Body of pancreas (tissue), 4 donors: ENCODE measurements around the gene SLC38A9. TPM values are rescaled to one million over a fixed set of nuclear protein-coding genes. Genes with fewer than 3 reads are reported as not detected.

Source experiments
- ATAC-seq: fragments of 150-250 bp; one replicate; pipeline ENCODE4 v1.9.1; 2016
- DNase-seq, 4 donors: peaks; one replicate each; pipeline ENCODE4 v3.0.0-alpha.2; 2019
- H3K27ac ChIP-seq, 4 donors: fragments of 200-600 bp; sonication (generic); 1 replicate in 3 of 4; 2 replicates in 1 of 4; pipeline versions ENCODE4 v1.5.1 to v1.6.1; 2016 to 2019; ENCODE audit warnings: mild to moderate bottlenecking in 1 of 4, mixed read lengths in 1 of 4, moderate library complexity in 1 of 4
- H3K27me3 ChIP-seq, 2 donors: fragments of 200-600 bp; sonication (generic); one replicate each; pipeline ENCODE4 v1.6.0; 2016; ENCODE audit warnings: mild to moderate bottlenecking in 1 of 2
- H3K36me3 ChIP-seq, 2 donors: fragments of 200-600 bp; sonication (generic); replicated peaks in 1 of 2; 2 replicates each; pipeline ENCODE4 v1.5.1; 2016; ENCODE audit warnings: low read depth in 2 of 2; ENCODE audit not compliant: insufficient read depth in 1 of 2
- H3K4me1 ChIP-seq: fragments of 200-600 bp; sonication (generic); one replicate; pipeline ENCODE4 v1.6.0; 2016
- H3K4me3 ChIP-seq, 2 donors: fragments of 200-600 bp; sonication (generic); 1 replicate in 1 of 2; 2 replicates in 1 of 2; pipeline ENCODE4 v1.5.1; 2016 to 2019
- H3K9me3 ChIP-seq, 3 donors: fragments of 200-600 bp; sonication (generic); 1 replicate in 2 of 3; 2 replicates in 1 of 3; pipeline ENCODE4 v1.5.1; 2016
- CTCF ChIP-seq, 7 experiments: fragments of 450-650 bp in 4 of 7; fragments of 200-600 bp in 3 of 7; sonication (generic) in 3 of 7; IDR thresholded peaks; one replicate each; pipeline ENCODE4 v1.5.1; 2016 to 2019; ENCODE audit warnings: antibody characterized with exemption in 7 of 7
- POLR2A ChIP-seq, 3 donors: fragments of 450-650 bp; IDR thresholded peaks; one replicate each; pipeline ENCODE4 v1.6.1; 2016; ENCODE audit warnings: antibody characterized with exemption in 3 of 3, mild to moderate bottlenecking in 2 of 3
- WGBS, 2 donors: methylation state at CpG; one replicate each; pipeline ENCODE4 v1.1.5; 2017; 5-methylcytosine and 5-hydroxymethylcytosine counted together
- intact Hi-C: fragments of 100-400 bp; cut with DNase I; formaldehyde crosslinking; loops from one replicate; pipeline ENCODE4 v1.15.1; 2023
- total RNA-seq, 2 donors: library from RNA; depleted of rRNA; stranded (reverse); fragments of >200 nt; gene quantifications; one replicate each; pipeline ENCODE4 v1.1.0, GENCODE V29; 2016

The SLC38A9 gene
- total RNA-seq, 2 donors from 2014 or later = 33.5 to 43.8 TPM

- no peaks in the 10 kb centered on the region for H3K27me3 ChIP-seq
- no peaks in the 10 kb centered on the region for H3K9me3 ChIP-seq
- peak overlapping the region in 1 of 4 donors; percentile 13 for H3K27ac ChIP-seq
- intact Hi-C loops = loop anchor here (10.0 kb wide), 1 partner anchor 364 kb away; no protein-coding TSS in a partner anchor
- H3K4me3 ChIP-seq = no peak overlapping the region
- ATAC-seq = no peak
- no peaks in the 10 kb centered on the region for H3K36me3 ChIP-seq
- peaks cover 39% of the 10 kb centered on the region for H3K4me1 ChIP-seq
- no peak for TF ChIP-seq POLR2A (IDR thresholded peaks at IDR 0.05)
- TF ChIP-seq CTCF (IDR thresholded peaks at IDR 0.05) = peak in 1 of 7 experiments; percentile 20
- DNase-seq = peak in 3 of 4 donors; percentile 24 to 55 (median 31)
Observed at GRCh38 chr5:55708732-55709131, 3.4 kb downstream of the SLC38A9 start.

GRCh38 chr5:55706230-55706629, 5.9 kb downstream of the SLC38A9 start:
- Histone ChIP-seq H3K27ac (no peak overlapping the region), H3K4me3 (no peak overlapping the region), H3K27me3 (no peaks in the 10 kb centered on the region), H3K9me3 (no peaks in the 10 kb centered on the region), H3K36me3 (peaks cover 0 to 2% of the 10 kb centered on the region in 2 donors), H3K4me1 (peaks cover 28% of the 10 kb centered on the region)
- intact Hi-C loops = loop anchor here (10.0 kb wide), 1 partner anchor 361 kb away; no protein-coding TSS in a partner anchor
- ATAC-seq (no peak), DNase-seq (no peak)
- TF ChIP-seq CTCF (IDR thresholded peaks at IDR 0.05) = no peak
- TF ChIP-seq POLR2A (IDR thresholded peaks at IDR 0.05) = no peak

- Histone ChIP-seq H3K9me3 (no peaks in the 10 kb centered on the region), H3K4me1 (peaks cover 5% of the 10 kb centered on the region), H3K27ac (no peak overlapping the region), H3K4me3 (no peak overlapping the region), H3K27me3 (no peaks in the 10 kb centered on the region), H3K36me3 (peaks cover 0 to 2% of the 10 kb centered on the region in 2 donors)
- 38 to 54% methylated on average over 1 of the region's 1 CpG for WGBS, 2 donors
- intact Hi-C loops = loop anchor here (10.0 kb wide), 1 partner anchor 358 kb away; no protein-coding TSS in a partner anchor
- no peak for DNase-seq
- no peak for ATAC-seq
- TF ChIP-seq POLR2A (IDR thresholded peaks at IDR 0.05) (no peak), CTCF (IDR thresholded peaks at IDR 0.05) (no peak)
Observed at GRCh38 chr5:55702598-55703345, 9.4 kb downstream of the SLC38A9 start.

DNA sequence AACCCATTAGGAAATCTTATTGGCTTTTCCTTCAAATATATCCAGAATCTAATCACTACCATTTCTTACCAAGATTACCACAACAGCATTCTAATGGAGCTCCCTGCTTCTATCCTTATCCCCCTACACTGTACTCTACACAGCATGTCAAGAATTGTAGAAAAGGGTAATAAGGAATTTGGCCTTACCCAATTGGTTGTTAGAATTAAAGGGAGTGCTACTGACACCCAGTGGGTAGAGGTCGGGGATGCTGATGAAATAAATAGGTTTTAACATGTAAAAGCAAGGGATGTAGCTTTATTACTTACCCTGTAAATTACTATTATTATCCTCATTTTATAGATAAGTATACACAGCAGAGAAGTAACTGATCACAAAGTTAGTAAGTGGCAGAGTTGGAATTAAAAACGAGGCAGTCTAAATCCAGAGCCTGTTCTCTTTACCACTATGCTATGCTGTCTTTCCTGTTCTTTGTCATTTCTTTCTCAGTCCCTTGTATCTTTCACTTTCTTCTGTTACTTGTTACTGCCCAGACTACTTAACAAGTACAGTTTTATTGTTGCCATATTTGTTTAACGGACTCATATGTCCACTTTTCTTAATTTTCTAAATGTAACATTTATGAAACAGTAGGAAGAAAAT, 10.5 kb downstream of the SLC38A9 start:
- H3K27me3 ChIP-seq = no peaks in the 10 kb centered on the region
- no peak for DNase-seq
- no peaks in the 10 kb centered on the region for H3K4me1 ChIP-seq
- H3K9me3 ChIP-seq = no peaks in the 10 kb centered on the region
- WGBS, 2 donors = 90% methylated on average over 3 of the region's 3 CpGs
- TF ChIP-seq POLR2A (IDR thresholded peaks at IDR 0.05) (no peak), CTCF (IDR thresholded peaks at IDR 0.05) (no peak)
- intact Hi-C loops = loop anchor here (10.0 kb wide), 1 partner anchor 357 kb away; no protein-coding TSS in a partner anchor
- H3K36me3 ChIP-seq = peaks cover 0 to 2% of the 10 kb centered on the region in 2 donors
- no peak for ATAC-seq
- H3K27ac ChIP-seq = no peak overlapping the region
- H3K4me3 ChIP-seq = no peak overlapping the region
